GM10847 (cell line): ENCODE measurements around the gene LAMA5.

Experiments used
- POLR2A ChIP-seq: IDR thresholded peaks from 2 replicates; pipeline ENCODE4 v1.6.1; 2011; ENCODE audit not compliant: insufficient read length; ENCODE audit errors: extremely low read depth

Gene LAMA5

DNA sequence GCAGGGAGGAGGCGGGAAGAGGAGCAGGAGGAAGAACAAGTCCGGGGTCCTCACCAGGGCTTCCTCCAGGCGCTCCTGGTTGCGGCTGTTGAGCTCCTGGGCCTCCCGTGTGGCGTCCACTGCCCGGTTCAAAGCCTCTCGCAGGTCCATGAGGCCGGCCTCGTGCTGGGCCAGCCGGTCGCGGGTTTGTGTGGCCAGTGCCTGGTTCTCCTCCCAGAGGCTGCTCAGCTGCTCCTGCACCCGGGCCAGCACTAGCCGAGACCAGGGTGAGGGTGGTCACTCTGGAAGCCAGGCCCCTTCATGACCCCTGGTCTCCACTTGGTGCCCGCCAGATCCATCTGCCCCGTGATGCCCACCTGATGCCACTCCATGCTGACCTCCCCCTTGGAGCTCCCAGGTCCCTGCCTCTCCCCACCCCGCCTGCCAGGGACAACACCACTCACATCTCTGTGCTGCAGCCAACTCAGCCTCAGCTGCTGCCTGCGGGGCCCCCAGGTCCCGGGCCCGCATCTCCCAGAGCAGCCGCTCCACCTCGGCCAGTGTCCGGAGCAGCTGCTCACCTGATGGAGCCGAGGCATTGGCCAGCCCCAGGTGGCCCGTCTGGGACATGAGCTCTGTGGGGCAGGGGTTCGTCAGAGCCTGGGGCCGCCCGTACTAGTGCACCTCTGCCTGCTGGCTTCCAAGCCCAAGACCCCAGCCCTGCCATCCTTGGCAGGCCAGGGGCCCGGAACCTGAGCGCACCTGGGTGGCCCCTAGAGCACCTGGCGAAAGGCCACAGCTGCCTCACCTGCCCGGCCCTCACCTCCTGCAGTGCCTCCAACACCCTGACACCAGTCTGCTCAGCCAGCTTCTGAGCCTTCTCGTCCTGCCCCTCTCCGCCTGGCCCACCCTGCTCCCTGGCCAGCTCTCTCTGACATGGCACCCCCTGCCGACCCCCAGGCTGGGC is 48.4 kb downstream of the LAMA5 start:
- TF ChIP-seq POLR2A: no peak

DNA sequence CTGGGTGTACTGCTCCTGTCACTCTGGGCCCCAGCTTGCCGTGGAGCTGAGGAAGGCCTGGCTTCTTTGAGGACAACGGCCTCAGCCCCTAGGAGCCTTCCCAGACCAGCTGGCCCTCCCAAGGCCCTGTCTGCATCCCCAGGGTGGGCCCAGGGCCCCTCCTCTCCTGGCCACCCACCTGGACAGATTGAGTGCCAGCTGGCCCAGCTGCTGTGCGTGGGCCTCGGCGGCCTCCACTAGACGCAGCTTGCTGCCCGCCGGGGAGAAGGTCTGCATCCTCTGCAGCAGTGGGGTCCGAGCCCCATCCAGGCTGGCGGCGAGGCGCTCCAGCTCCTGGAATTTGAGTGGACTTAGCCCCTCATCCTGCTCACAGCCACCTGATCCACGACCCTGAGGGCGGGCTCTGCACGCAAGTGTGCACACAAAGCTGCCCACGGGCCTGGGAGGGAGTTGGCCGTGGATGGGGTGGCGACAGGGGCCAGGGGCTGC is 49.9 kb downstream of the LAMA5 start:
- no peak for TF ChIP-seq POLR2A

DNA sequence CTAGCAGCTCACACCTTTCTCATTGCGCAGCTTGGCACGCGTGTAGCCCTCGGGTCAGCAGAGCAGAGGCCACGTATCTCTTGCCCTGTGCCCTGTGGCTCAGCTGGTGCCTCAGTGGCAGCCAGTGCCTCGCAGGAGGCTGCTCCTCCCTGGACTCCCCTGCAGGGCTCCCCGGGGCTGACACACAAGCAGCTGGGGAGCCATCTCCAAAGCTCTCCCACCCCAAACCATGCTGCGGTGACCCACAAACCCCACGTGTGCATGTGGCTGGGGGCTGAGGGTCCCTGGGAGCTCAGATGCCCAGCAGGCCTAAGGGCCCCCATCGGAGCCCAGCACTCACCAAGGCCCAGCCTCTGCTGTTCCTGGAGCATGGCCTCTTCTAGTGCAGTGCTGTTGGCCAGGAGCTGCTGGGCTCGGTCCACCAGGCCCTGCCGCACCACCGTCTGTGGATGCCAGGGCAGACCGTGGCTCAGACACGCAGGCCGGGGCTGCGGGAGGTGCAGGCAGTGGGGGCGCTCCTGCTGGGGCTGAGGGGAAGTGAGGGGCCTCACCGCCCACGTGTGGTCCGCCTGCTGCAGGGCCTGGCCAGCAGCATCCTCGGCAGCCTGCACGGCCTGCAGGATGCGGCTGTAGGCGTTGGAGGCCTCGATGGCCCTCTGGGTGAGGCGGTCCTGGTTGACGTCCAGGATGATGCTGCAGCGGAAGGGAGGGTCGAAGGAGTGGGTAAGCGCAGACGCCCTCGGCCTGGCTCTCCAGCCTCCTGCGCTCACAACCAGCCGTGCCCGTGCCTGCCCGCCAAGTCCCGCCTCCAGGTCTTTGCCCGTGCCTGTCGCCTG is 50.6 kb downstream of the LAMA5 start:
- TF ChIP-seq POLR2A: no peak

DNA sequence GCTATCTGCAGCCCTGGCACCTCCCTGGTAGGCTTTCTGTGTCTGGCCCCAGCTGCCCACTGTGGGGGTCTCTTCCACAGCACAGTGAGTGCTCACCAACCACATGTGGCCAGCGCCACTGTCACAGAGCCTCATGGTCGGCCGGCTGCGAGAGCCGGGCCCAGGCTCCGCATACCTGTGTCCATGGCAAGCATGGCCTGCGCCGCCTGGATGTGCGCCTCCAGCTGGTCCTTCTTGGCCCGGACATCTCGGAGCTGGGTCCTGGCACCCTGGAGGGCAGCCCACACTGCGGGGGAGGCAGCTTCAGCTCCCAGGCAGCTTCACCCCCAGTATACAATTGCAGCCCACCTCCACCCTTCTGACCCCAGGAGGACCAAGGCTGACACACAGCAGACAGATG is 51.3 kb downstream of the LAMA5 start:
- TF ChIP-seq POLR2A: no peak

DNA sequence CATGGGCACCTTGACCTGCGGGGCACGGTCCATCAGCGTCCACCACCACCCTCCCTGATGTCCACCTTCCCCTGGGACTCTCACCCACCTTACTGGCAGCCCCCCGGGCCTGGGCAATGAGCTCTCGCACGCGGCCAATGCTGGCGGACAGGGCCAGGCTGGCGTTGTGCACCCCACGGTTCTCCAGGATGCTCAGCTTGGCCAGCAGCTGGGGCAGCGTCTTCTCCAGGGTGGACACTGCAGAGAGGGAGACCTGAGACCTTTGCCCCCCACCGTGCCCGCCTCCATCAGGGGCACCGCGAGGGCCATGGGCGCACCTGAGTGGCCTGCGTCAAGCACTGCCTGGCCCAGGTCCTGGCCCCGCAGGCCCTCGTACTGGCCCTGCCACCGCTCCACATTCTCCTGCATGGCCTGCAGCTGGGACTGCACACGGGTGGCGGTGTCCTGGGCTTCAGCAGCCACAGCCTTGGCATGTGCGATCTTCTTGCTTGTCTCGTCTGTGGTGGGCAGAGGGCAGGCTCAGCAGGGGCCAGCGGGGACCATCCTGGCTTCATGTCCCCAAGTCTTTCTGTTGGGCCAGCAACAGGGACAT is 52.3 kb downstream of the LAMA5 start:
- TF ChIP-seq POLR2A: no peak

DNA sequence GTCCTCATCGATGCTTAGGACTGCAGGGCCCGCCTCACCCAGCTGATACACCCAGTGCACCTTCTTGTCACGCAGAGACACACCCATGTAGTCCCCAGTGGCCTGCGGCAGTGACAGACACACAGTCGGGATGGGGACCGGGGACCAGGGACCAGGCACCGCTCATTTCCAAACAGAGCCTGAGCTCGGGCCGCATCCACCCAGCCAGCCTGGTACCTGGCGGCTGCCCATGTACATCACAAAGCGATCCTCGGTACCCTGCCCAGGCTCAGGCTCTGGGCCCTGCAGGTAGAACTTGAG is 52.8 kb downstream of the LAMA5 start:
- TF ChIP-seq POLR2A: no peak

DNA sequence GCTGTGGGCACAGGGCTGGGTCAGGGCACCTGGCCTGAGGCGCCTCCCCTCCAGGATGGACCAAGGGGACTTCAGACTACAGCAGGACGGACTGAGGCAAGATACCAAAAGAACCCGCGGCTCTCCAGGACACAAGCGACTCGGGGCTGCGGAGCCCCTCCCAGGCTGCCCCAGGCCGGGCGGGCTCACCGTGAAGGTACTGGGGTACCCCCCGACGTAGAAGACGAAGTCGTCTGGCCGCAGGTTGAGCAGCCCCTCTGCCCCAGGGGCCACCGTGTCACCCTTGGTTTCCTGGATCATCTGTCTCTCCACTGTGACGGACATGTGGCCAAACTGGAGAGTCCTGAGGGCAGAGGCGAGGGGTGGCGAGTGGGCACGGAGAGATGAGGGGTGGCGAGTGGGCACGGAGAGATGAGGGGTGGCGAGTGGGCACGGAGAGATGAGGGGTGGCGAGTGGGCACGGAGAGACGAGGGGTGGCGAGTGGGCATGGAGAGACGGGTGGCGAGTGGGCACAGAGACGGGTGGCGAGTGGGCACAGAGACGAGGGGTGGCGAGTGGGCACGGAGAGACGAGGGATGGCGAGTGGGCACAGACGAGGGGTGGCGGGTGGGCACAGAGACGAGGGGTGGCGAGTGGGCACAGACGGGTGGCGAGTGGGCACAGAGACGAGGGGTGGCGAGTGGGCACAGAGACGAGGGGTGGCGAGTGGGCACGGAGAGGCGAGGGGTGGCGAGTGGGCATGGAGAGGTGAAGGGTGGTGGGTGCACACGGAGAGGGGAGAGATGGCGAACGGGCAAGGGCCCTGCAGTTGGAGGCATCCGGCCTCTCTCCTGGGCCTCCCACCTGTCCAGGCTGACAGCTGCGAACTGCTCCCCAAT is 53.4 kb downstream of the LAMA5 start:
- TF ChIP-seq POLR2A: no peak

DNA sequence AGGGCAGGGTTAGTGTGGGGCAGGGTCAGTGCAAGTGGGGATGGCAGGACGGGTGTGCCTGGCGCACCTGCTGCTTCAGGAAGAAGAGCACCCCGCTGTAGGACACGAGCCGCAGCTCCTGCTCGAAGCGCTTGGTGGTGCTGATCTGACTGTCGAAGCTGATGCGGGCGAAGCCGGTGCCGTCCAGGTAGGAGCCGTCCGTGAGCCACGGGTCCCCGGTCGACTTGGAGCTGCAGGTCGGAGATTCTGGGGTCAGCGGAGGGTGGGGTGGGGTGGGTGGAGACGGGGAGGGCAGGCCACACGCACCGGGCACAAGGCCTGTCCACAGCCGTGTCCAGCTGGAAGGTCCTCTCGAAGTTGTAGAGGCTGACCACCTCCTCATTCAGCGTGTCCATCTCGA is 54.1 kb downstream of the LAMA5 start:
- no peak for TF ChIP-seq POLR2A

DNA sequence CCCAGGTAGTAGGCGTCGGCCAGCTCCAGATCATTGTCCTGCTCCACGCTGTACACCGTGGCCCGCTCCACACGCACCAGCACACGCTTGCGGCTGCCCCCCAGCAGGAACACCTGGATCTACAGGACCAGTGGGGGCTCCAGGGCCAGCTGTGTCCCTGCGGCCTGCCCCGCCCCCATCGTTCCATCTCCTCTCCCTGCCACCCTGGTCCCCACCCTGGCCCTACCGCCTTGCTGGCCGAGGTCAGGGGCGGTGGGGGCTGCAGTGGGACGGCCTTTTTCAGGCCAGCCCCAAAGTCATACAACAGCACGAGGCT is 54.5 kb downstream of the LAMA5 start:
- TF ChIP-seq POLR2A: no peak

DNA sequence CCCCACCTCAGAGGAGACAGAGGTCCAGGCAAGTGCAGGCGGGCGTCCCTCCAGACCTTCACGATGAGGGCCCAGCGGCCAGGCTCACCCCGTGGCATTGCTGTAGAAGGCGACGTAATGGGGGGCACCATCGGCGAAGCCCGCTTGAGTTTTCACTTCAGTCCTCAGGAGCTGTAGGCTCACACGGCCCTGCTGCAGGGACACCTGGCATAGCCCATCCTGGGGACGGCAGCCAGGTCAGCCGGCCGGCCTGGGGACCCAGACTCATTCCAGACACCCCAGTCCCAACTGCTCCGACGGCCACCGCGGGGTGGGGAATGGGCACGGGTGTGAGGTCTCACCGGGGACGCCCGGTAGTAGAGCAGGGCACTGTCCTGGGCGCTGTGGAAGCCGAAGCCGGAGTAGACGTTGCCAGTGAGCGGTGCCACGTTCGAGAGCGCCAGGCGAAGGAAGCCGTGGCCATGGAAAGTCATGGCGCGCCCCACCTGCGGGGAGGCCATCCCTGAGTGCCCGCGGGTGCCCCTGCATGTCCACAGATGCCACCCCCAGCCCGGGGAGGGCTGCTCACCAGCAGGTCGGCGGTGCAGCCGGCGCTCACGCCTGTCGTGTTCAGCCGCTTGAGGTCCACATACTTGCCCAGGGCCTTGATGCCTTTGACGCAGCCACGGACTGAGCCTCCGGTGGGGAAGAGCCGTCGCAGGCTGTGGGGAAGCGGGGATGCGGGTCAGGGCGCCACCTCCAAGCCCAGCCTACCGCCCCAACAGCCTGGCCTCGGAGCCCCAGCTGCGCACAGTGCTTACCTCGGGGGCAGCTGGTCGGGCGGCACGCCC is 55.1 kb downstream of the LAMA5 start:
- no peak for TF ChIP-seq POLR2A

DNA sequence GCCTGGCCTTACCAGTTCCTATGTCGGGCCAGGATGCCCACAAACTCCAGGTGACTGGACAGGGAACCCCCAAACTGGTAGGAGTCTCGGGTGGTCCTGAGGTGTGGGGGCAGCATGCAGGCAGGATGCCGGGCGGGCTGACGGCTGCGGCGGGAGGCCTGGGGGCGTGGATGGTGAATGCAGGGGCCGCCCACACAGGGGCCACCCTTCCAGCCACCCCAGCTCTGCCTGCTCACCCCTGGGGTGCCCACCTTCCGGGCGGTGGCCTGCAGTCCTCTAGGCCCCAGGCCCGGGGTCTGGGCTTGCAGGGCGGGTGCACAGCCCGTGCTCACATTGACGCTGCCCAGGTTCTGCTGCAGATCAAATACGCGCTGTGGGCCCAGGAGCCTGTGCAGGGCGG is 56.0 kb downstream of the LAMA5 start:
- no peak for TF ChIP-seq POLR2A

DNA sequence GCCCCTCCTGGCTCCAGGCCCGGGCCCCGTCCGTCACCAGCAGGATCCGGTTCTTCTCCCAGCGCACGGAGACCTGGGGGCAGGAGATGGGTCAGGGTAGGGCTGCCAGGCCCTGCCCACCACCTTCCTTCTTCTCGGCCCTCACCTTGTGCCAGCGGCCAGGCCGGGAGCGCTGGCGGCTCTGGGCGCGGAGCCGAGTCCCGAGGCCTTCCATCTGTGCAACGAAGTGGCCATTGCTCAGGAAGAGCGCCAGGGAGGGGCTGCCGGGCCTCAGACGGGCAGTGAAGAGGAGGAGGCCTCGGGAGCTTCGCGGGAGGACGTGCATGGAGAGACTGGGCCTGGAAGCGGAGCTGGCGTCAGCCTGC is 56.4 kb downstream of the LAMA5 start:
- no peak for TF ChIP-seq POLR2A

DNA sequence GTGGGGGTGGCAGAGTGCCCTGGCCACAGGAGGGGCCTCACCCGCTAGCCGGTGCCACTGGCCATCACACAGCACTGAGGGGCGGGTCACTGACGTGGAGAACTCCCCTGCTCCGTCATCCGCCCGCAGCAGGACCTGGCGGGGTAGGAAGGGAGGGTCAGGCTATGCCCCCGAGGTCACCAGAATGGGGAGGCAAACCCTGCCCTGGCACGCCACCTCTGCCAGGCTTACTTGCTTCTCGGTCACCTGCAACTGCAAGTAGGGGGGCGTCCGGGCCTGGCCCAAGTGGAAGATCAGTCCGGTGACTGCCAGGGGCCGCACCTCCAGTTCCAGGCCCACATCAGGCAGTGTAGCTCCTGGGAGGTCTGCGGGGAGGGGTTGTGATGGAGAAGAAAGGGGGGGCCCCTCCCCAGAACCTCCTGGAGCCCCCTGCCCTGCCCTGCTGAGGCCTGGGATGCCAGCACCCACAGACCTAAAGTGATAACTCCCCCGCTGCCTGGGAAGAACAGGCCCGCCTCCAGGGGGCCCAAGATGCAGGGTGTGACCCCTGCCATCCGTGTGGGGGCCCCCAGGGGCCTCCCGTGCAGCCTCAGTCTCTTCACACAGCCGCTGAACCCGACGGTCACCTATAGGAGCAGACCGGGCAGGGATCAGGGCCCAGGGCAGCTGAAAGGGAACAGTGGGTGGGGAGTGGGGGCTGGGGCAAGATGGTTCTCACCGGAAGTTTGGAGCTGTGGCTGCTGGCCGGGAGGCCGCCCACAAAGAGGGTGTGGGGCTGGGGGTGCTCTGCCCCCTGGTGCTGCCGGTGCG is 57.0 kb downstream of the LAMA5 start:
- TF ChIP-seq POLR2A: no peak

DNA sequence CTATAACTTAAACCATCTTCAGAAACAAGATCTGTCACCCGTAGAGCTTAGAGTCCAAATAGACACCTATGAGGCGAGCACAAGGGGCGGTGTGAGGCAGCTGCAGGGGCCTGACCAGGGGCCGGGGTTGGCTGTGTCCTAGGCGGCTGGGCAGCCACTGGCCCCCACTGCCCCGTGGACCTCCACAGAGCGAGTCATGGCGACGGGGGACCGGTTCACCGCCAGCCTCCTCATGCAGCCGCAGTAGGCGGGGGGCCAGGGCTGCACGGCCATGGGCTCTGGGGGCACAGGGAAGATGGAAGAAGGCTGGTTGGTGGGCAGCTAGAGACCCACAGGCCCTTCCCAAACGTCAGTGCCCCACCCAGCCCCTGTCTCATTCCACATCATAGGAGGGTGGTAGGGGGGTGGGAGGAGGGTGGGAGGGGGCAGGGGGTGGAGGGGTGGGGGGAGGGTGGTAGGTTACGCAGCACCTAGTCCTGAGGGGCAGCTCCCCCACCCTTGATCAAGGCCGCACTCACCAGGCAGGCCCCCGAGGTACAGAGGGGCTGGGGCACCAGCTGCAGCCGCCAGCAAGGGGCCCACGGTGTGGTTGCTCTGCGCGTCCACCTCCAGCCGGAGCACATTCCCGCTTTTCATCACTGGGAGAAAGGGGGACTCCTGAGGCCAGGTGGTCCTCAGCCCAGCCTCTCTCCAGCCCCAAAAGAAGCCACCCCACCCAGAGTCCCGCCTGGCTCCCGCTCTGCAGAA is 57.7 kb downstream of the LAMA5 start:
- no peak for TF ChIP-seq POLR2A
